Measurements from ENCODE around the gene CLNS1A. TPM values are rescaled to one million over a fixed set of nuclear protein-coding genes. Genes with fewer than 3 reads are reported as not detected.

Gene CLNS1A
- total and polyA plus RNA-seq, 11 donors: 49.5 to 85.1 (median 69.4) TPM

DNA sequence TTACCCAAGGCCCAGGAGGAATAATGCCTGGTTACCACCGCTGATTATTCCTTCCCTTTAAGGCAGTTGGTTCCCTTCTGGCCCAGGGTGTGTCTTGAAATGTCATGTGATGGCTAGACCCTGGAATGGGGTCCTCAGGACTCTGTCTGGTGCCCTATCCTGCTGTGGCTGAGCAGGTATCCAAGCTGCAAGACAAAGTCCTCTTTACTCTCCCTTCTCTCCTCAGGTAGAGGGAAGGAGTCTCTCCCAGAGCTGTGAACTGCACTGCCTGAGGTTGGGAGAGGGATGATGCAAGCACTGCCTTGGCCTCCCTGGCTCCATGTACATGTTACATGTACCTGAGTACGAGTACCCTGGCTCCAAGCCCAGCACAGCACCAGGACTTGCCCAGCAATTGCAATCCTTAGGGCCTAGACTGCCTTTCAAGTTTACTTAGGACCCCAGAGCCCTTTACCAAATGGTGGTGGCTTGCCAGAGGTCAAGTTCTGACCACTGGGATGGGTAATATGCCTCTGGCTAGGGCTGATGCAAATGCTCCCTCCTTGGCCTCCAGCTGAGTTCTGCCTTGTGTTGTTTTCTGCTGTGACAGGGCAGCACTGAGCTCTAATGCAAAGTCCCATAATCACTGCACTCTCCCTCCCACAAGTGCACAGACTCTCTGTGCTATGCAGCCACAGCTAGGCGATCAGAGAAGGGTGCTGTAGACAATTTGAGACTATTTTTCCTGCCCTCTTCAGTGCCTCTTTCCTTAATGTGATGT, 68.5 kb downstream of the CLNS1A start:
- Histone ChIP-seq H3K27ac (no peak overlapping the region), H3K36me3 (no peaks in the 10 kb centered on the region), H3K9me3 (no peaks in the 10 kb centered on the region), H3K4me1 (no peaks in the 10 kb centered on the region), H3K27me3 (no peaks in the 10 kb centered on the region), H3K4me3 (no peak overlapping the region)
- WGBS, 4 donors: 65 to 90% (median 84%) methylated on average over 3 of the region's 3 CpGs
- intact Hi-C loops (cut with DNase I): no loop called here
- no peak for TF ChIP-seq POLR2A (IDR thresholded peaks at IDR 0.05)
- TF ChIP-seq, protein P1, sequence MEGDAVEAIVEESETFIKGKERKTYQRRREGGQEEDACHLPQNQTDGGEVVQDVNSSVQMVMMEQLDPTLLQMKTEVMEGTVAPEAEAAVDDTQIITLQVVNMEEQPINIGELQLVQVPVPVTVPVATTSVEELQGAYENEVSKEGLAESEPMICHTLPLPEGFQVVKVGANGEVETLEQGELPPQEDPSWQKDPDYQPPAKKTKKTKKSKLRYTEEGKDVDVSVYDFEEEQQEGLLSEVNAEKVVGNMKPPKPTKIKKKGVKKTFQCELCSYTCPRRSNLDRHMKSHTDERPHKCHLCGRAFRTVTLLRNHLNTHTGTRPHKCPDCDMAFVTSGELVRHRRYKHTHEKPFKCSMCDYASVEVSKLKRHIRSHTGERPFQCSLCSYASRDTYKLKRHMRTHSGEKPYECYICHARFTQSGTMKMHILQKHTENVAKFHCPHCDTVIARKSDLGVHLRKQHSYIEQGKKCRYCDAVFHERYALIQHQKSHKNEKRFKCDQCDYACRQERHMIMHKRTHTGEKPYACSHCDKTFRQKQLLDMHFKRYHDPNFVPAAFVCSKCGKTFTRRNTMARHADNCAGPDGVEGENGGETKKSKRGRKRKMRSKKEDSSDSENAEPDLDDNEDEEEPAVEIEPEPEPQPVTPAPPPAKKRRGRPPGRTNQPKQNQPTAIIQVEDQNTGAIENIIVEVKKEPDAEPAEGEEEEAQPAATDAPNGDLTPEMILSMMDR (IDR thresholded peaks at IDR 0.05): no peak
- DNase-seq (no peak), ATAC-seq (no peak)

DNA sequence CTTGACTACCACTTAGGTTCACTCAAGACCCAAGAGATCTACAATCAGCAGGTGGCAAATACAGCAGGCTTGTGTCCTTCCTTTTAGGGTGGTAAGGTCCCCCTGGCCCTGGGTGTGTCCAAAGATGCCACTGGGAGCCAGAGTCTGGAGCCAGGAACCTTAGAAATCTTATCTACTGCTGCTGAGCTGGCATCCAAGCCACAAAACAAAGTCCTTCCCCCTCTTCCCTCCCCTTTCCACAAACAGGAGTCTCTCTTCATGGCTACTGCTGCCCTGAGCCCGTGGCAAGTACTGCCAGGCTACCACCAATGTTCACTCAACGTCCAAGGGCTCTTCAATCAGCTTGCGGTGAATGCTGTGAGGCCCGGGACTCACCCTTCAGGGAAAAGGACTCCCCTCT, 69.3 kb downstream of the CLNS1A start:
- 76 to 88% (median 87%) methylated on average over 3 to 4 of the region's 4 CpGs for WGBS, 4 donors
- intact Hi-C loops (cut with DNase I): no loop called here
- TF ChIP-seq POLR2A (IDR thresholded peaks at IDR 0.05): no peak
- TF ChIP-seq, protein P1 (IDR thresholded peaks at IDR 0.05): no peak

More for the DNA sequence above, 69.3 kb downstream of the CLNS1A start:
- no peaks in the 10 kb centered on the region for H3K27me3 ChIP-seq
- no peaks in the 10 kb centered on the region for H3K36me3 ChIP-seq
- DNase-seq (no peak), ATAC-seq (no peak)
- H3K27ac ChIP-seq: no peak overlapping the region
- no peak overlapping the region for H3K4me3 ChIP-seq
- no peaks in the 10 kb centered on the region for H3K4me1 ChIP-seq
- H3K9me3 ChIP-seq: peaks cover 0 to 5% (median 0%) of the 10 kb centered on the region in 12 donors

Other genes starting within 250 kb of the CLNS1A start
- 10 to 100 TPM in 5 of 9 donors, 1 to 10 TPM in 4; 2.9 to 25.4 (median 11.9) TPM for gene PAK1, start 163.7 kb downstream of the CLNS1A start, total RNA-seq
- gene PAK1, start 163.7 kb downstream of the CLNS1A start, polyA plus RNA-seq: 1 to 10 TPM; 2.1 to 2.5 TPM
- 1 to 10 TPM in 5 of 9 donors, under 1 TPM in 4; 0.28 to 1.8 (median 1.2) TPM for gene AQP11, start 47.8 kb downstream of the CLNS1A start, total RNA-seq
- gene AQP11, start 47.8 kb downstream of the CLNS1A start, polyA plus RNA-seq: under 1 TPM; 0.27 to 0.72 TPM
- 10 to 100 TPM; 32.8 to 49.2 (median 43.6) TPM for gene RSF1, start 182.9 kb upstream of the CLNS1A start, total RNA-seq
- gene RSF1, start 182.9 kb upstream of the CLNS1A start, polyA plus RNA-seq: 10 to 100 TPM; 11.2 to 16.9 TPM
- 100 to 1,000 TPM in 3 of 9 donors, 10 to 100 TPM in 6; 56.9 to 123 (median 77.0) TPM for gene AAMDC, start 183.3 kb upstream of the CLNS1A start, total RNA-seq
- gene AAMDC, start 183.3 kb upstream of the CLNS1A start, polyA plus RNA-seq: 100 to 1,000 TPM; 108 to 337 TPM

All from heart left ventricle (tissue), 16 donors.